Posterior vena cava (tissue), 2 donors: ENCODE data around the gene SAPCD2. TPM values are rescaled to one million over a fixed set of nuclear protein-coding genes. Genes with fewer than 3 reads are reported as not detected.

Source experiments
- DNase-seq: peaks from one replicate; pipeline ENCODE4 v3.0.0-alpha.2; 2020; ENCODE audit warnings: low spot score
- intact Hi-C, 2 donors: fragments of 100-400 bp; cut with DNase I; formaldehyde crosslinking; loops; one replicate each; pipeline versions ENCODE4 v1.14.1 to v1.14.2; 2022 to 2023
- total RNA-seq, 2 donors: library from RNA; stranded (reverse); fragmentation: NEBNext Ultra II Directional; extraction: Animal tissue kit (Norgen Biotek cat#: 25700); gene quantifications; one replicate each; pipeline ENCODE4 v1.2.1, GENCODE V29; 2021
- donor health status: DM: yes; HTN: yes; CAD: no.
- donor health status: DM: yes; HTN: yes; CAD: no.

The SAPCD2 gene
- total RNA-seq, 2 donors from 2014 or later, result 0.33 to 0.42 TPM

GRCh38 chr9:137029058-137029936, 41.1 kb downstream of the SAPCD2 start:
- DNase-seq, result peak; percentile 95
- intact Hi-C loops, result loop anchor here in 1 of 2 donors (5.0 kb wide), 1 partner anchor 242 kb away; no protein-coding TSS in a partner anchor

GRCh38 chr9:137028263-137029057, 41.9 kb downstream of the SAPCD2 start:
- intact Hi-C loops, result loop anchor here in 1 of 2 donors (5.0 kb wide), 1 partner anchor 241 kb away; no protein-coding TSS in a partner anchor
- no peak for DNase-seq

- intact Hi-C loops, result loop anchor here (2.0 to 5.0 kb wide), 2 partner anchors 240 to 241 kb away; no protein-coding TSS in a partner anchor
- DNase-seq, result no peak
Measured at GRCh38 chr9:137027369-137028262, 42.7 kb downstream of the SAPCD2 start, which contains the start of gene ABCA2. ABCA2 (minus strand) TSS chr9:137028237; CDS start chr9:137028140, 97 bp downstream.

- intact Hi-C loops, result loop anchor here (2.0 to 5.0 kb wide), 2 partner anchors 240 kb away; no protein-coding TSS in a partner anchor
- no peak for DNase-seq
Measured at GRCh38 chr9:137026828-137027227, 43.5 kb downstream of the SAPCD2 start.

- intact Hi-C loops, result loop anchor here (2.0 to 5.0 kb wide), 2 partner anchors 239 to 240 kb away; no protein-coding TSS in a partner anchor
- DNase-seq, result no peak
Measured at GRCh38 chr9:137026384-137026783, 44.0 kb downstream of the SAPCD2 start.

GRCh38 chr9:137025517-137025966, 44.8 kb downstream of the SAPCD2 start:
- intact Hi-C loops, result loop anchor here in 1 of 2 donors (5.0 kb wide), 1 partner anchor 238 kb away; no protein-coding TSS in a partner anchor
- no peak for DNase-seq

GRCh38 chr9:137023583-137023991, 46.8 kb downstream of the SAPCD2 start:
- DNase-seq, result no peak
- intact Hi-C loops, result no loop called here

GRCh38 chr9:137023157-137023556, 47.2 kb downstream of the SAPCD2 start:
- intact Hi-C loops, result no loop called here
- DNase-seq, result no peak

GRCh38 chr9:137022662-137023008, 47.7 kb downstream of the SAPCD2 start:
- DNase-seq, result no peak
- intact Hi-C loops, result no loop called here

- no peak for DNase-seq
- intact Hi-C loops, result no loop called here
Measured at GRCh38 chr9:137021979-137022661, 48.2 kb downstream of the SAPCD2 start.

- DNase-seq, result no peak
- intact Hi-C loops, result no loop called here
Measured at GRCh38 chr9:137021568-137021978, 48.8 kb downstream of the SAPCD2 start.

- intact Hi-C loops, result no loop called here
- no peak for DNase-seq
Measured at GRCh38 chr9:137020771-137021567, 49.4 kb downstream of the SAPCD2 start.

- intact Hi-C loops, result loop anchor here in 1 of 2 donors (5.0 kb wide), 1 partner anchor 413 kb away; no protein-coding TSS in a partner anchor
- DNase-seq, result no peak
Measured at GRCh38 chr9:137019891-137020683, 50.3 kb downstream of the SAPCD2 start.

GRCh38 chr9:137018761-137019559, 51.4 kb downstream of the SAPCD2 start:
- intact Hi-C loops, result loop anchor here in 1 of 2 donors (5.0 kb wide), 1 partner anchor 412 kb away; no protein-coding TSS in a partner anchor
- DNase-seq, result no peak

- intact Hi-C loops, result loop anchor here in 1 of 2 donors (5.0 kb wide), 1 partner anchor 411 kb away; no protein-coding TSS in a partner anchor
- DNase-seq, result no peak
Measured at GRCh38 chr9:137017791-137018497, 52.4 kb downstream of the SAPCD2 start.
